ENCODE results near the gene RCBTB2.
A peak's percentile ranks its signal among the peaks of the same experiment; 100 is the strongest.

The RCBTB2 gene

GRCh38 chr13:48488995-48489394 is 43.9 kb downstream of the RCBTB2 start:
- H3K4me3 ChIP-seq (ENCODE audit: low read depth, low read length, poor library complexity, severe bottlenecking) = no peak overlapping the region
- no peaks in the 10 kb centered on the region for H3K27me3 ChIP-seq (ENCODE audit: insufficient read depth, low read length)
- H3K9me3 ChIP-seq (ENCODE audit: low read length) = no peaks in the 10 kb centered on the region; the same call in 1 of the 2 replicates
- H3K27ac ChIP-seq (ENCODE audit: low read depth, low read length, poor library complexity, severe bottlenecking) = peak overlapping the region; percentile 58
- no peaks in the 10 kb centered on the region for H3K9me2 ChIP-seq (ENCODE audit: low read depth, low read length)
- TF ChIP-seq EZH2 (IDR thresholded peaks at IDR 0.05; ENCODE audit: borderline replicate concordance, low read length) = no peak
- TF ChIP-seq, protein P1, sequence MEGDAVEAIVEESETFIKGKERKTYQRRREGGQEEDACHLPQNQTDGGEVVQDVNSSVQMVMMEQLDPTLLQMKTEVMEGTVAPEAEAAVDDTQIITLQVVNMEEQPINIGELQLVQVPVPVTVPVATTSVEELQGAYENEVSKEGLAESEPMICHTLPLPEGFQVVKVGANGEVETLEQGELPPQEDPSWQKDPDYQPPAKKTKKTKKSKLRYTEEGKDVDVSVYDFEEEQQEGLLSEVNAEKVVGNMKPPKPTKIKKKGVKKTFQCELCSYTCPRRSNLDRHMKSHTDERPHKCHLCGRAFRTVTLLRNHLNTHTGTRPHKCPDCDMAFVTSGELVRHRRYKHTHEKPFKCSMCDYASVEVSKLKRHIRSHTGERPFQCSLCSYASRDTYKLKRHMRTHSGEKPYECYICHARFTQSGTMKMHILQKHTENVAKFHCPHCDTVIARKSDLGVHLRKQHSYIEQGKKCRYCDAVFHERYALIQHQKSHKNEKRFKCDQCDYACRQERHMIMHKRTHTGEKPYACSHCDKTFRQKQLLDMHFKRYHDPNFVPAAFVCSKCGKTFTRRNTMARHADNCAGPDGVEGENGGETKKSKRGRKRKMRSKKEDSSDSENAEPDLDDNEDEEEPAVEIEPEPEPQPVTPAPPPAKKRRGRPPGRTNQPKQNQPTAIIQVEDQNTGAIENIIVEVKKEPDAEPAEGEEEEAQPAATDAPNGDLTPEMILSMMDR (IDR thresholded peaks at IDR 0.05; ENCODE audit: low read length) = no peak
- no peaks in the 10 kb centered on the region for H4K20me1 ChIP-seq (ENCODE audit: insufficient read depth, low read length)
- H3K79me2 ChIP-seq (ENCODE audit: insufficient read depth, low read length) = no peaks in the 10 kb centered on the region
- peaks cover 31% of the 10 kb centered on the region for H3K36me3 ChIP-seq (ENCODE audit: insufficient read depth, low read length)
- H3K4me2 ChIP-seq (ENCODE audit: low read length) = 0 out of 2 replicates have a peak overlapping the region, but pooled peaks have one; percentile 26
- no peaks in the 10 kb centered on the region for H3F3A ChIP-seq (ENCODE audit: insufficient read depth, low read length)
- peak overlapping the region; percentile 15; the same call in 1 of the 2 replicates for H3K9ac ChIP-seq (ENCODE audit: low read length)
- peaks cover 56% of the 10 kb centered on the region for H3K4me1 ChIP-seq (ENCODE audit: insufficient read depth, low read length, severe bottlenecking)
- no peak overlapping the region for H2AFZ ChIP-seq (ENCODE audit: low read length)

DNA sequence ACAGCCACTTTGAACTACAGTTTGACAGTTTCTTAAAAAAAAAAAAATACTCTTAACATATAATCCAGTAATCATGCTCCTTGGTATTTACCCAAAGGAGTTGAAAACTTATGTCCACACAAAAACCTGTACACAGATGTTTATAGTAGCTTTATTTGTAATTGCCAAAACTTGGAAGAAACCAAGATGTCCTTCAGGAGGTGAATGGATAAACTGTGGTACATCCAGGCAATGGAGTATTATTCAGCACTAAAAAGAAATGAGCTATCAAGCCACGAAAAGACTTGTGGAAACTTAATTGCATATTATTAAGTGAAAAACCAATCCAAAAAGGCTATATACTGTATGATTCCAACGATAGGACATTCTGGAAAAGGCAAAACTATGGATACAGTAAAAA is 44.9 kb downstream of the RCBTB2 start:
- no peaks in the 10 kb centered on the region for H3K27me3 ChIP-seq (ENCODE audit: insufficient read depth, low read length)
- no peaks in the 10 kb centered on the region; the same call in 1 of the 2 replicates for H3K9me3 ChIP-seq (ENCODE audit: low read length)
- H3K4me3 ChIP-seq (ENCODE audit: low read depth, low read length, poor library complexity, severe bottlenecking) = no peak overlapping the region
- no peaks in the 10 kb centered on the region for H3K79me2 ChIP-seq (ENCODE audit: insufficient read depth, low read length)
- TF ChIP-seq, protein P1 (IDR thresholded peaks at IDR 0.05; ENCODE audit: low read length) = no peak
- TF ChIP-seq EZH2 (IDR thresholded peaks at IDR 0.05; ENCODE audit: borderline replicate concordance, low read length) = no peak
- no peaks in the 10 kb centered on the region for H4K20me1 ChIP-seq (ENCODE audit: insufficient read depth, low read length)
- peaks cover 31% of the 10 kb centered on the region for H3K36me3 ChIP-seq (ENCODE audit: insufficient read depth, low read length)
- peaks cover 46% of the 10 kb centered on the region for H3K4me1 ChIP-seq (ENCODE audit: insufficient read depth, low read length, severe bottlenecking)
- H3K27ac ChIP-seq (ENCODE audit: low read depth, low read length, poor library complexity, severe bottlenecking) = no peak overlapping the region
- no peaks in the 10 kb centered on the region for H3F3A ChIP-seq (ENCODE audit: insufficient read depth, low read length)
- no peak overlapping the region for H3K9ac ChIP-seq (ENCODE audit: low read length)
- H2AFZ ChIP-seq (ENCODE audit: low read length) = no peak overlapping the region
- H3K9me2 ChIP-seq (ENCODE audit: low read depth, low read length) = no peaks in the 10 kb centered on the region
- no peak overlapping the region for H3K4me2 ChIP-seq (ENCODE audit: low read length)

GRCh38 chr13:48486836-48487235 is 46.0 kb downstream of the RCBTB2 start:
- Histone ChIP-seq H3K4me1 (ENCODE audit: insufficient read depth, low read length, severe bottlenecking) (peaks cover 35% of the 10 kb centered on the region), H3K36me3 (ENCODE audit: insufficient read depth, low read length) (peaks cover 31% of the 10 kb centered on the region), H2AFZ (ENCODE audit: low read length) (no peak overlapping the region), H3K9me3 (ENCODE audit: low read length) (no peaks in the 10 kb centered on the region; the same call in 1 of the 2 replicates), H3K27ac (ENCODE audit: low read depth, low read length, poor library complexity, severe bottlenecking) (no peak overlapping the region), H3K4me2 (ENCODE audit: low read length) (no peak overlapping the region), H3K9me2 (ENCODE audit: low read depth, low read length) (no peaks in the 10 kb centered on the region), H3K27me3 (ENCODE audit: insufficient read depth, low read length) (no peaks in the 10 kb centered on the region), H3F3A (ENCODE audit: insufficient read depth, low read length) (no peaks in the 10 kb centered on the region), H3K79me2 (ENCODE audit: insufficient read depth, low read length) (no peaks in the 10 kb centered on the region), H3K9ac (ENCODE audit: low read length) (no peak overlapping the region), H3K4me3 (ENCODE audit: low read depth, low read length, poor library complexity, severe bottlenecking) (no peak overlapping the region), H4K20me1 (ENCODE audit: insufficient read depth, low read length) (no peaks in the 10 kb centered on the region)
- TF ChIP-seq, protein P1 (IDR thresholded peaks at IDR 0.05; ENCODE audit: low read length) = no peak
- TF ChIP-seq EZH2 (IDR thresholded peaks at IDR 0.05; ENCODE audit: borderline replicate concordance, low read length) = no peak

Data from OCI-LY1 (cell line).